ENCODE data around the gene SH3TC2.

Gene SH3TC2

DNA sequence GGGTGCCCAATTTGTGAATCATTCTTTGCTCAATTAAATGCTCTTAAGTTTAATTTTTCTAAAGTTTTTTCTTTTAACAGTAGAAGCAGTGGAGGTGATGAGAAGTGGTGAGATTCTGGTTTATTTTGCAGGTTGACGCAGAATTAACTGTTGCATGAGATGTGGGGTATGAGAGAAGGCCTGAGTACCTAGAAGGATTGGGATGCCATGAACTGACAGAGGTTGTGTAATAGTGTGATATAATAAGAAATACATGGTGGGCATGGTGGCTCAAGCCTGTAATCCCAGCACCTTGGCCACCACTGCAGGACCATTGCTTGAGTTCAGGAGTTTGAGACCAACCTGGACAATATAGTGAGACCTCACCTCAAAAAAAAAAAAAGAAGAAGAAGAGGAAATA is 8.4 kb upstream of the SH3TC2 start:
- Histone ChIP-seq H3K36me3 (ENCODE audit: control insufficient read depth in 2 of 2, insufficient read depth in 1 of 2, low read length in 2 of 2) (no peaks in the 10 kb centered on the region), H3K4me1 (ENCODE audit: control insufficient read depth, insufficient read depth, low read length) (no peaks in the 10 kb centered on the region), H3K4me3 (ENCODE audit: low read depth, low read length) (no peak overlapping the region), H3K27ac (ENCODE audit: extremely low read depth, low read depth, low read length) (no peak overlapping the region), H3K9me3 (ENCODE audit: control insufficient read depth, insufficient read depth, low read depth, low read length) (no peaks in the 10 kb centered on the region)
- POLR2A ChIA-PET = no interaction called here
- CTCF ChIA-PET = interaction anchor here (1.1 to 2.3 kb wide), 4 partner anchors 34 to 340 kb away, joined by 3 to 7 read pairs (median 3); no protein-coding TSS in a partner anchor
- TF ChIP-seq ZNF473 (tag by site-specific recombination; IDR thresholded peaks at IDR 0.05) = no peak
- TF ChIP-seq MEIS1 (CRISPR knock-in tag; IDR thresholded peaks at IDR 0.05; ENCODE audit: borderline replicate concordance) = no peak
- no peak for TF ChIP-seq ZNF670 (tag by site-specific recombination; IDR thresholded peaks at IDR 0.05; ENCODE audit: low read depth)
- TF ChIP-seq TRIM28 (IDR thresholded peaks at IDR 0.05; ENCODE audit: borderline replicate concordance, low read length) = no peak

DNA sequence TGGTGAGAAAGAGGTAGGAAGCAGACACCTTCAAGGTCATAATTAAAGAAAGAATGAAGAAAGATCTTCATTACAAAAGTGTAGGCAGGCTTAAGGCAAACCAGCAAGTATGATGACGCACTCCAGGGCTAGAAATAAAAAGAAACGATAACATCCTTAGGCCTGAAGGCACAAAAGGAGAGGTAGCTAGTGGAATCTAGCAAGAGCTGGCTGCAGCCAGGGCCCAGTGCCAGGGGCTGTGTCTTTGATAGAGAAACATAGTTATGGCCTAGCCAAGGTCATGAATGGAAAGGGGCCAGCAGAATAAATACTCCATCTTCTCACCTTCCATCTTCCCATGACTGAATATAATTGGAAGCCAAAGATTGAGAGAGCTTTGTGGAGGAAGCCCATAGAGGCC is 6.8 kb upstream of the SH3TC2 start:
- no peaks in the 10 kb centered on the region for H3K9me3 ChIP-seq (ENCODE audit: control insufficient read depth, insufficient read depth, low read depth, low read length)
- no peaks in the 10 kb centered on the region for H3K36me3 ChIP-seq (ENCODE audit: control insufficient read depth in 2 of 2, insufficient read depth in 1 of 2, low read length in 2 of 2)
- H3K27ac ChIP-seq (ENCODE audit: extremely low read depth, low read depth, low read length) = no peak overlapping the region
- no peaks in the 10 kb centered on the region for H3K4me1 ChIP-seq (ENCODE audit: control insufficient read depth, insufficient read depth, low read length)
- ChIA-PET CTCF (interaction anchor here (2.3 kb wide), 1 partner anchor 45 kb away, joined by 7 read pairs; no protein-coding TSS in a partner anchor), POLR2A (no interaction called here)
- TF ChIP-seq, protein P1, sequence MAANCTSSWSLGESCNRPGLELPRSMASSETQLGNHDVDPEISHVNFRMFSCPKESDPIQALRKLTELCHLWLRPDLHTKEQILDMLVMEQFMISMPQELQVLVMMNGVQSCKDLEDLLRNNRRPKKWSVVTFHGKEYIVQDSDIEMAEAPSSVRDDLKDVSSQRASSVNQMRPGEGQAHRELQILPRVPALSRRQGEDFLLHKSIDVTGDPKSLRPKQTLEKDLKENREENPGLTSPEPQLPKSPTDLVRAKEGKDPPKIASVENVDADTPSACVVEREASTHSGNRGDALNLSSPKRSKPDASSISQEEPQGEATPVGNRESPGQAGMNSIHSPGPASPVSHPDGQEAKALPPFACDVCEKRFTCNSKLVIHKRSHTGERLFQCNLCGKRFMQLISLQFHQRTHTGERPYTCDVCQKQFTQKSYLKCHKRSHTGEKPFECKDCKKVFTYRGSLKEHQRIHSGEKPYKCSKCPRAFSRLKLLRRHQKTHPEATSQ (tag by site-specific recombination; IDR thresholded peaks at IDR 0.05) = no peak
- no peak overlapping the region for H3K4me3 ChIP-seq (ENCODE audit: low read depth, low read length)

DNA sequence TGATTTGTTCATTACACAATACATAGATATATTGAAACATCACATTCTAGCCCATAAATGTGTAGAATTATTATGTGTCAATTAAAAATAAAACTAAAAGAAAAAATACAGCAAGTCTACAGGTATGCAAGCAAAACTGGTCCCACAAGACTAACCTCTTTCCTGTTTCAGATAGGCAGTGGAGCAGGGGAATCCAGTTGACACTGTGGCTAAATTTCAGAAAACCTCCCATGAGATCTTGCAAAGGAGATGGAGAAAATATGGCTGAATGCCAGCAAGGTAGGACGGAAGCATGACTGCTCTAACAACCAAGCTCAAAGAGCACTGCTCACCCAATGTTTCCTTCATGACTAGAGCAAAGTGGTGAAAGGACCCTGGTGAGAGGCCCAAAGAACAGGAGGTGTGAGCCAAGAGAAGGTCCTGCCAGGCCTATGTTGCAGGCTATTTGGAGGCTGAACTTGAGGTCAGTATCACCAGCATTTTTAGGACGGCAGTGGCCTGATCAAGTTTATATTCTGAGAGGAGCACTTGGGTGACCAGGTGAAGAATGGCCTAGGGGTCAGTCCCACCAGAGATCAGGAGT is 1.1 kb upstream of the SH3TC2 start:
- H3K4me3 ChIP-seq (ENCODE audit: low read depth, low read length) = no peak overlapping the region
- POLR2A ChIA-PET = no interaction called here
- CTCF ChIA-PET = no interaction called here

More for the DNA sequence above, 1.1 kb upstream of the SH3TC2 start:
- H3K36me3 ChIP-seq (ENCODE audit: control insufficient read depth in 2 of 2, insufficient read depth in 1 of 2, low read length in 2 of 2) = no peaks in the 10 kb centered on the region
- no peak overlapping the region for H3K27ac ChIP-seq (ENCODE audit: extremely low read depth, low read depth, low read length)
- no peaks in the 10 kb centered on the region for H3K4me1 ChIP-seq (ENCODE audit: control insufficient read depth, insufficient read depth, low read length)
- no peaks in the 10 kb centered on the region for H3K9me3 ChIP-seq (ENCODE audit: control insufficient read depth, insufficient read depth, low read depth, low read length)
- no peak for TF ChIP-seq ZNF292 (tag by site-specific recombination; IDR thresholded peaks at IDR 0.05; ENCODE audit: borderline replicate concordance, low read depth)
- TF ChIP-seq ZNF544 (tag by site-specific recombination; IDR thresholded peaks at IDR 0.05) = no peak
- no peak for TF ChIP-seq ZNF624 (tag by site-specific recombination; IDR thresholded peaks at IDR 0.05)
- no peak for TF ChIP-seq ZNF664 (tag by site-specific recombination; IDR thresholded peaks at IDR 0.05)
- TF ChIP-seq ZNF133 (tag by site-specific recombination; IDR thresholded peaks at IDR 0.05) = no peak
- TF ChIP-seq, protein P2, sequence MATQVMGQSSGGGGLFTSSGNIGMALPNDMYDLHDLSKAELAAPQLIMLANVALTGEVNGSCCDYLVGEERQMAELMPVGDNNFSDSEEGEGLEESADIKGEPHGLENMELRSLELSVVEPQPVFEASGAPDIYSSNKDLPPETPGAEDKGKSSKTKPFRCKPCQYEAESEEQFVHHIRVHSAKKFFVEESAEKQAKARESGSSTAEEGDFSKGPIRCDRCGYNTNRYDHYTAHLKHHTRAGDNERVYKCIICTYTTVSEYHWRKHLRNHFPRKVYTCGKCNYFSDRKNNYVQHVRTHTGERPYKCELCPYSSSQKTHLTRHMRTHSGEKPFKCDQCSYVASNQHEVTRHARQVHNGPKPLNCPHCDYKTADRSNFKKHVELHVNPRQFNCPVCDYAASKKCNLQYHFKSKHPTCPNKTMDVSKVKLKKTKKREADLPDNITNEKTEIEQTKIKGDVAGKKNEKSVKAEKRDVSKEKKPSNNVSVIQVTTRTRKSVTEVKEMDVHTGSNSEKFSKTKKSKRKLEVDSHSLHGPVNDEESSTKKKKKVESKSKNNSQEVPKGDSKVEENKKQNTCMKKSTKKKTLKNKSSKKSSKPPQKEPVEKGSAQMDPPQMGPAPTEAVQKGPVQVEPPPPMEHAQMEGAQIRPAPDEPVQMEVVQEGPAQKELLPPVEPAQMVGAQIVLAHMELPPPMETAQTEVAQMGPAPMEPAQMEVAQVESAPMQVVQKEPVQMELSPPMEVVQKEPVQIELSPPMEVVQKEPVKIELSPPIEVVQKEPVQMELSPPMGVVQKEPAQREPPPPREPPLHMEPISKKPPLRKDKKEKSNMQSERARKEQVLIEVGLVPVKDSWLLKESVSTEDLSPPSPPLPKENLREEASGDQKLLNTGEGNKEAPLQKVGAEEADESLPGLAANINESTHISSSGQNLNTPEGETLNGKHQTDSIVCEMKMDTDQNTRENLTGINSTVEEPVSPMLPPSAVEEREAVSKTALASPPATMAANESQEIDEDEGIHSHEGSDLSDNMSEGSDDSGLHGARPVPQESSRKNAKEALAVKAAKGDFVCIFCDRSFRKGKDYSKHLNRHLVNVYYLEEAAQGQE (tag by site-specific recombination; IDR thresholded peaks at IDR 0.05) = no peak
- TF ChIP-seq, protein P3, sequence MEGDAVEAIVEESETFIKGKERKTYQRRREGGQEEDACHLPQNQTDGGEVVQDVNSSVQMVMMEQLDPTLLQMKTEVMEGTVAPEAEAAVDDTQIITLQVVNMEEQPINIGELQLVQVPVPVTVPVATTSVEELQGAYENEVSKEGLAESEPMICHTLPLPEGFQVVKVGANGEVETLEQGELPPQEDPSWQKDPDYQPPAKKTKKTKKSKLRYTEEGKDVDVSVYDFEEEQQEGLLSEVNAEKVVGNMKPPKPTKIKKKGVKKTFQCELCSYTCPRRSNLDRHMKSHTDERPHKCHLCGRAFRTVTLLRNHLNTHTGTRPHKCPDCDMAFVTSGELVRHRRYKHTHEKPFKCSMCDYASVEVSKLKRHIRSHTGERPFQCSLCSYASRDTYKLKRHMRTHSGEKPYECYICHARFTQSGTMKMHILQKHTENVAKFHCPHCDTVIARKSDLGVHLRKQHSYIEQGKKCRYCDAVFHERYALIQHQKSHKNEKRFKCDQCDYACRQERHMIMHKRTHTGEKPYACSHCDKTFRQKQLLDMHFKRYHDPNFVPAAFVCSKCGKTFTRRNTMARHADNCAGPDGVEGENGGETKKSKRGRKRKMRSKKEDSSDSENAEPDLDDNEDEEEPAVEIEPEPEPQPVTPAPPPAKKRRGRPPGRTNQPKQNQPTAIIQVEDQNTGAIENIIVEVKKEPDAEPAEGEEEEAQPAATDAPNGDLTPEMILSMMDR (tag by site-specific recombination; IDR thresholded peaks at IDR 0.05) = no peak
- TF ChIP-seq, protein P4, sequence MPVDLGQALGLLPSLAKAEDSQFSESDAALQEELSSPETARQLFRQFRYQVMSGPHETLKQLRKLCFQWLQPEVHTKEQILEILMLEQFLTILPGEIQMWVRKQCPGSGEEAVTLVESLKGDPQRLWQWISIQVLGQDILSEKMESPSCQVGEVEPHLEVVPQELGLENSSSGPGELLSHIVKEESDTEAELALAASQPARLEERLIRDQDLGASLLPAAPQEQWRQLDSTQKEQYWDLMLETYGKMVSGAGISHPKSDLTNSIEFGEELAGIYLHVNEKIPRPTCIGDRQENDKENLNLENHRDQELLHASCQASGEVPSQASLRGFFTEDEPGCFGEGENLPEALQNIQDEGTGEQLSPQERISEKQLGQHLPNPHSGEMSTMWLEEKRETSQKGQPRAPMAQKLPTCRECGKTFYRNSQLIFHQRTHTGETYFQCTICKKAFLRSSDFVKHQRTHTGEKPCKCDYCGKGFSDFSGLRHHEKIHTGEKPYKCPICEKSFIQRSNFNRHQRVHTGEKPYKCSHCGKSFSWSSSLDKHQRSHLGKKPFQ (tag by site-specific recombination; IDR thresholded peaks at IDR 0.05) = no peak
- TF ChIP-seq HOXC10 (CRISPR knock-in tag; IDR thresholded peaks at IDR 0.05) = no peak
- no peak for TF ChIP-seq GLI4 (tag by site-specific recombination; IDR thresholded peaks at IDR 0.05)
- no peak for TF ChIP-seq ZNF768 (tag by site-specific recombination; IDR thresholded peaks at IDR 0.05)
- no peak for TF ChIP-seq ZNF785 (tag by site-specific recombination; IDR thresholded peaks at IDR 0.05)
- TF ChIP-seq ZNF621 (tag by site-specific recombination; IDR thresholded peaks at IDR 0.05) = no peak
- no peak for TF ChIP-seq ZNF146 (tag by site-specific recombination; IDR thresholded peaks at IDR 0.05)
- no peak for TF ChIP-seq ZNF366 (tag by site-specific recombination; conservative IDR thresholded peaks at IDR 0.05)

Measured in HEK293 (cell line).